Right atrium auricular region (tissue), 2 donors: Measurements from ENCODE around the gene HEPN1. TPM values are rescaled to one million over a fixed set of nuclear protein-coding genes. Genes with fewer than 3 reads are reported as not detected.
A peak's percentile ranks its signal among the peaks of the same experiment; 100 is the strongest.
"Not testable (repeated sequence)": the region's sequence is repeated elsewhere in the genome, so short reads cannot be mapped to it uniquely, and the experiment has no call there.

Experiments used
- DNase-seq: peaks from one replicate; pipeline ENCODE4 v3.0.0-alpha.2; 2019; ENCODE audit warnings: low spot score
- H3K27ac ChIP-seq, 2 donors: fragments of 200-600 bp; sonication (generic); 1 replicate in 1 of 2; 2 replicates in 1 of 2; pipeline ENCODE4 v1.5.1; 2016 to 2019
- H3K27me3 ChIP-seq, 2 donors: fragments of 200-600 bp; sonication (generic); one replicate each; pipeline versions ENCODE4 v1.5.1 to v1.6.0; 2017 to 2019
- H3K36me3 ChIP-seq: fragments of 200-600 bp; sonication (generic); one replicate; pipeline ENCODE4 v1.5.1; 2016
- H3K4me1 ChIP-seq, 2 donors: fragments of 200-600 bp; sonication (generic); one replicate each; pipeline versions ENCODE4 v1.5.1 to v1.6.0; 2017 to 2019
- H3K4me3 ChIP-seq, 2 donors: fragments of 200-600 bp; sonication (generic); 1 replicate in 1 of 2; 2 replicates in 1 of 2; pipeline ENCODE4 v1.5.1; 2017 to 2019; ENCODE audit warnings: mild to moderate bottlenecking in 1 of 2, moderate library complexity in 1 of 2
- H3K9me3 ChIP-seq, 2 donors: fragments of 200-600 bp; sonication (generic); one replicate each; pipeline ENCODE4 v1.5.1; 2019
- total RNA-seq, 2 donors: library from RNA; depleted of rRNA; stranded (reverse); fragments of >200 nt; gene quantifications; one replicate each; pipeline ENCODE4 v1.1.0, GENCODE V29; 2016
- TF ChIP-seq, protein P1 (sequence below), 2 donors: fragments of 200-600 bp; sonication (generic); IDR thresholded peaks; one replicate each; pipeline ENCODE4 v1.5.1; 2019; ENCODE audit warnings: antibody characterized with exemption in 2 of 2

HEPN1 gene
- total RNA-seq, 2 donors from 2014 or later = not detected

DNA sequence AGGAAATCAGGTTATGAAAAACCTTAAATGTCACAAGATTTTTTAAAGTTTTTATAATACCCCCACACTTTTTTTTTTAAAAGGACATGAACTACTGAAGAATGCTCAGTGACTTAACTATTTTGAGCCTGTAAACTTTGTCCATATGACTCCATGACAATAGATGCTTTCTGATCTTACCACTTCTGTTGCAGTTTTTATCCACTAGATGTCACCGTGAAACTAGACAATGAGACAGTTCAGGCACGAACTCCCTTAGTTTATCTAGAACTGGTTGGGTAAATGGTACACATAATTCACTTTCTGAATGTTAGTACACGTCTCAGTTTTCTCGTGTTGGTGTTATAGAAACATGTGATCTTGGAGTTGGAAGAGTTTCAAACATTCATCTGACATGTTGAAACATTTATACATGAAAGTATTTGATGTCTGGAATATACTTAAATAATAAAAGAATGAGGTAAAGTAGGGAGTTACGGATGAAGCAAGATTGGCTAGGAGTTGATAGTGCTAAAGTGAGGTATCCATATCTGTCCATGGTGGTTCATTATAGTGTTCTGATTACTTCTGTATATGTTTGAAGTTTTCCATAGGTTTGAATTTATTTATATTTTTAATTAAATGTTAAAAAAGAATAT, 43.0 kb downstream of the HEPN1 start:
- no peaks in the 10 kb centered on the region for H3K9me3 ChIP-seq
- no peaks in the 10 kb centered on the region for H3K27me3 ChIP-seq
- H3K27ac ChIP-seq = no peak overlapping the region
- TF ChIP-seq, protein P1, sequence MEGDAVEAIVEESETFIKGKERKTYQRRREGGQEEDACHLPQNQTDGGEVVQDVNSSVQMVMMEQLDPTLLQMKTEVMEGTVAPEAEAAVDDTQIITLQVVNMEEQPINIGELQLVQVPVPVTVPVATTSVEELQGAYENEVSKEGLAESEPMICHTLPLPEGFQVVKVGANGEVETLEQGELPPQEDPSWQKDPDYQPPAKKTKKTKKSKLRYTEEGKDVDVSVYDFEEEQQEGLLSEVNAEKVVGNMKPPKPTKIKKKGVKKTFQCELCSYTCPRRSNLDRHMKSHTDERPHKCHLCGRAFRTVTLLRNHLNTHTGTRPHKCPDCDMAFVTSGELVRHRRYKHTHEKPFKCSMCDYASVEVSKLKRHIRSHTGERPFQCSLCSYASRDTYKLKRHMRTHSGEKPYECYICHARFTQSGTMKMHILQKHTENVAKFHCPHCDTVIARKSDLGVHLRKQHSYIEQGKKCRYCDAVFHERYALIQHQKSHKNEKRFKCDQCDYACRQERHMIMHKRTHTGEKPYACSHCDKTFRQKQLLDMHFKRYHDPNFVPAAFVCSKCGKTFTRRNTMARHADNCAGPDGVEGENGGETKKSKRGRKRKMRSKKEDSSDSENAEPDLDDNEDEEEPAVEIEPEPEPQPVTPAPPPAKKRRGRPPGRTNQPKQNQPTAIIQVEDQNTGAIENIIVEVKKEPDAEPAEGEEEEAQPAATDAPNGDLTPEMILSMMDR (IDR thresholded peaks at IDR 0.05) = peak; percentile 39 to 78
- no peaks in the 10 kb centered on the region for H3K36me3 ChIP-seq
- H3K4me1 ChIP-seq = no peaks in the 10 kb centered on the region
- no peak for DNase-seq
- H3K4me3 ChIP-seq = no peak overlapping the region

DNA sequence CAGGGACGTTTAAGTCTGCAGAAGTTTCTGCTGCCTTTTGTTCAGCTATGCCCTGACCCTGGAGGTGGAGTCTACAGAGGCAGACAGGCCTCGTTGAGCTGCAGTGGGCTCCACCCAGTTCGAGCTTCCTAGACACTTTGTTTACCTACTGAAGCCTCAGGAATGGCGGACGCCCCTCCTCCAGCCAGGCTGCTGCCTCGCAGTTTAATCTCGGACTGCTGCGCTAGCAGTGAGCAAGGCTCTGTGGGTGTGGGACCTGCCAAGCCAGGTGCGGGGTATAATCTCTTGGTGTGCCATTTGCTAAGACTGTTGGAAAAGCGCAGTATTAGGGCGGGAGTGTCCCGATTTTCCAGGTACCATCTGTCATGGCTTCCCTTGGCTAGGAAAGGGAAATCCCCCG, 49.1 kb downstream of the HEPN1 start:
- DNase-seq, H3K4me1 ChIP-seq: not testable (repeated sequence)

More for the DNA sequence above, 49.1 kb downstream of the HEPN1 start:
- not testable (repeated sequence) for H3K36me3 ChIP-seq, H3K27me3 ChIP-seq, H3K27ac ChIP-seq, H3K9me3 ChIP-seq, H3K4me3 ChIP-seq

Other genes with a start within 250 kb of the HEPN1 start
- gene SIAE, start 245.5 kb upstream of the HEPN1 start, total RNA-seq = 10 to 100 TPM; 12.5 to 40.8 TPM
- 1 to 10 TPM; 4.7 to 5.9 TPM for gene SPA17, start 245.3 kb upstream of the HEPN1 start, total RNA-seq
- gene NRGN, start 179.3 kb upstream of the HEPN1 start, total RNA-seq = 1 to 10 TPM; 2.2 to 2.8 TPM
- 1 to 10 TPM; 1.1 to 6.3 TPM for gene VSIG2, start 167.0 kb upstream of the HEPN1 start, total RNA-seq
- 10 to 100 TPM; 60.6 to 64.6 TPM for gene ESAM, start 157.0 kb upstream of the HEPN1 start, total RNA-seq
- gene MSANTD2, start 118.8 kb upstream of the HEPN1 start, total RNA-seq = 1 to 10 TPM; 2.9 to 6.5 TPM
- gene ROBO3, start 53.8 kb upstream of the HEPN1 start, total RNA-seq = 10 to 100 TPM in 1 of 2 donors, 1 to 10 TPM in 1; 6.4 to 10.1 TPM
- gene ROBO4, start 21.4 kb upstream of the HEPN1 start, total RNA-seq = 10 to 100 TPM; 16.2 to 21.6 TPM
- under 1 TPM in 1 of 2 donors, not detected in 1; 0.83 TPM for gene HEPACAM, start 16.8 kb downstream of the HEPN1 start, total RNA-seq
- under 1 TPM in 1 of 2 donors, not detected in 1; 0.24 TPM for gene CCDC15, start 35.0 kb downstream of the HEPN1 start, total RNA-seq
- gene SLC37A2, start 144.1 kb downstream of the HEPN1 start, total RNA-seq = 1 to 10 TPM; 2.0 to 4.2 TPM
- 10 to 100 TPM in 1 of 2 donors, 1 to 10 TPM in 1; 8.3 to 15.3 TPM for gene TMEM218, start 192.4 kb downstream of the HEPN1 start, total RNA-seq
- gene PKNOX2, start 245.5 kb downstream of the HEPN1 start, total RNA-seq = 1 to 10 TPM; 5.5 to 6.9 TPM